ENCODE data around the gene TCF20.

DNA sequence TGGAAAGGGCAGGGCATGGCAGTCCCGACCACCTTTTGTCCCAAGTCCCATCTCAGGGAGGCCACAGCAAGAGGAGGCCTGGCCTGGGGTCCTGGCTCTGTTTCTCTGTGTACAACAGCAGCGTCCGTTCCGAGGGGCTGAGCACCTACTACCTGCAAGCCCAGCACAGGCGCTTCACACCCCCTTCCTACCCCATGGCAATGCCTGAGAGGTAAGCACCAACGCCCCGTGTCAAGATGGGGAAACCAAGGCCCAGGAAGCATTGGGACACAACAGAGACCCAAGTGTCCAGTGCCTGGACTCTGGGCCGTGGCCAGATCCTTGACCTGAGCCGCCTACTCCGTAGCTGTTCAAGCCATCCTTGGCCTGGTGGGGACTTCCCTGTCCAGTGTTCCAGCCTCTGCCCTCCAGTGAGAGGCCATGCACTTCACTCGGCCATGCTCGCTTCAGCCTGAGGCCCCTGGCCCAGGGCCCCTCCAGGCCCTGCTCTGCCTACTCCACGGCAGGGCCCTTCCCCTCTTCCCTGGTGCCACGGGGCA, 14.3 kb upstream of the TCF20 start:
- TF ChIP-seq EP300 (IDR thresholded peaks at IDR 0.05) (no peak), POLR2AphosphoS5 (IDR thresholded peaks at IDR 0.05) (no peak), POLR2A (IDR thresholded peaks at IDR 0.05) (no peak)
- TF ChIP-seq, protein P1, sequence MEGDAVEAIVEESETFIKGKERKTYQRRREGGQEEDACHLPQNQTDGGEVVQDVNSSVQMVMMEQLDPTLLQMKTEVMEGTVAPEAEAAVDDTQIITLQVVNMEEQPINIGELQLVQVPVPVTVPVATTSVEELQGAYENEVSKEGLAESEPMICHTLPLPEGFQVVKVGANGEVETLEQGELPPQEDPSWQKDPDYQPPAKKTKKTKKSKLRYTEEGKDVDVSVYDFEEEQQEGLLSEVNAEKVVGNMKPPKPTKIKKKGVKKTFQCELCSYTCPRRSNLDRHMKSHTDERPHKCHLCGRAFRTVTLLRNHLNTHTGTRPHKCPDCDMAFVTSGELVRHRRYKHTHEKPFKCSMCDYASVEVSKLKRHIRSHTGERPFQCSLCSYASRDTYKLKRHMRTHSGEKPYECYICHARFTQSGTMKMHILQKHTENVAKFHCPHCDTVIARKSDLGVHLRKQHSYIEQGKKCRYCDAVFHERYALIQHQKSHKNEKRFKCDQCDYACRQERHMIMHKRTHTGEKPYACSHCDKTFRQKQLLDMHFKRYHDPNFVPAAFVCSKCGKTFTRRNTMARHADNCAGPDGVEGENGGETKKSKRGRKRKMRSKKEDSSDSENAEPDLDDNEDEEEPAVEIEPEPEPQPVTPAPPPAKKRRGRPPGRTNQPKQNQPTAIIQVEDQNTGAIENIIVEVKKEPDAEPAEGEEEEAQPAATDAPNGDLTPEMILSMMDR (IDR thresholded peaks at IDR 0.05), result no peak

All from gastroesophageal sphincter (tissue), 3 donors.